Measurements from ENCODE around the gene NOCT. TPM values are rescaled to one million over a fixed set of nuclear protein-coding genes. Genes with fewer than 3 reads are reported as not detected.
A peak's percentile ranks its signal among the peaks of the same experiment; 100 is the strongest.
"Not testable (repeated sequence)": the region's sequence is repeated elsewhere in the genome, so short reads cannot be mapped to it uniquely, and the experiment has no call there.

Gene NOCT
- total RNA-seq, 2 experiments from 2014 or later, result 4.7 to 5.9 TPM

GRCh38 chr4:139042981-139043460 is 27.4 kb downstream of the NOCT start:
- POLR2A ChIA-PET, result no interaction called here
- H3K27ac Mint-ChIP-seq, result no peak overlapping the region
- H3K27me3 Mint-ChIP-seq, result no peaks in the 10 kb centered on the region
- H3K4me3 Mint-ChIP-seq, result no peak overlapping the region
- no peak for DNase-seq
- H3K4me1 Mint-ChIP-seq, result peaks cover 6% of the 10 kb centered on the region
- no peaks in the 10 kb centered on the region for H3K9me3 Mint-ChIP-seq
- H3K36me3 Mint-ChIP-seq, result peaks cover 12% of the 10 kb centered on the region
- ATAC-seq (ENCODE audit: low read depth), result no peak

- no peaks in the 10 kb centered on the region for H3K9me3 Mint-ChIP-seq
- H3K36me3 Mint-ChIP-seq, result peaks cover 19% of the 10 kb centered on the region
- ATAC-seq (ENCODE audit: low read depth), result no peak
- no peak overlapping the region for H3K27ac Mint-ChIP-seq
- no peaks in the 10 kb centered on the region for H3K27me3 Mint-ChIP-seq
- POLR2A ChIA-PET, result no interaction called here
- peaks cover 6% of the 10 kb centered on the region for H3K4me1 Mint-ChIP-seq
- no peak for DNase-seq
- H3K4me3 Mint-ChIP-seq, result no peak overlapping the region
These were observed 28.7 kb downstream of the NOCT start for GRCh38 chr4:139044291-139044690.

- POLR2A ChIA-PET, result no interaction called here
- DNase-seq (no peak), ATAC-seq (ENCODE audit: low read depth) (no peak)
- no peaks in the 10 kb centered on the region for H3K27me3 Mint-ChIP-seq
- H3K4me1 Mint-ChIP-seq, result peaks cover 3% of the 10 kb centered on the region
- no peak overlapping the region for H3K27ac Mint-ChIP-seq
- H3K36me3 Mint-ChIP-seq, result peaks cover 23% of the 10 kb centered on the region
- H3K4me3 Mint-ChIP-seq, result no peak overlapping the region
- H3K9me3 Mint-ChIP-seq, result no peaks in the 10 kb centered on the region
These were observed 32.4 kb downstream of the NOCT start for GRCh38 chr4:139048026-139048425.

- H3K36me3 Mint-ChIP-seq, result peaks cover 35% of the 10 kb centered on the region
- H3K4me3 Mint-ChIP-seq, result no peak overlapping the region
- H3K4me1 Mint-ChIP-seq, result peaks cover 4% of the 10 kb centered on the region
- H3K27me3 Mint-ChIP-seq, result no peaks in the 10 kb centered on the region
- no peaks in the 10 kb centered on the region for H3K9me3 Mint-ChIP-seq
- POLR2A ChIA-PET, result interaction anchor here (0.9 kb wide), 1 partner anchor 10 kb away, joined by 4 read pairs; no protein-coding TSS in a partner anchor
- no peak overlapping the region for H3K27ac Mint-ChIP-seq
- DNase-seq (no peak), ATAC-seq (ENCODE audit: low read depth) (no peak)
These were observed 34.9 kb downstream of the NOCT start for GRCh38 chr4:139050446-139050845.

- H3K9me3 Mint-ChIP-seq, result no peaks in the 10 kb centered on the region
- POLR2A ChIA-PET, result no interaction called here
These were observed 38.3 kb downstream of the NOCT start for GRCh38 chr4:139053909-139054308.

GRCh38 chr4:139054791-139055505 is 39.4 kb downstream of the NOCT start:
- Mint-ChIP-seq H3K9me3 (no peaks in the 10 kb centered on the region), H3K36me3 (peaks cover 39% of the 10 kb centered on the region), H3K4me3 (no peak overlapping the region), H3K4me1 (peaks cover 10% of the 10 kb centered on the region), H3K27me3 (no peaks in the 10 kb centered on the region), H3K27ac (no peak overlapping the region)
- no peak for DNase-seq
- POLR2A ChIA-PET, result no interaction called here
- ATAC-seq (ENCODE audit: low read depth), result no peak

More at GRCh38 chr4:139053909-139054308, 38.3 kb downstream of the NOCT start:
- H3K27me3 Mint-ChIP-seq, result no peaks in the 10 kb centered on the region
- no peak overlapping the region for H3K27ac Mint-ChIP-seq
- DNase-seq, result no peak
- peaks cover 10% of the 10 kb centered on the region for H3K4me1 Mint-ChIP-seq
- H3K36me3 Mint-ChIP-seq, result peaks cover 40% of the 10 kb centered on the region
- ATAC-seq (ENCODE audit: low read depth), result no peak
- no peak overlapping the region for H3K4me3 Mint-ChIP-seq

GRCh38 chr4:139059026-139059425 is 43.4 kb downstream of the NOCT start:
- DNase-seq; H3K4me3 Mint-ChIP-seq; H3K9me3 Mint-ChIP-seq; POLR2A ChIA-PET; H3K27ac Mint-ChIP-seq; H3K4me1 Mint-ChIP-seq; ATAC-seq (ENCODE audit: low read depth); H3K27me3 Mint-ChIP-seq: not testable (repeated sequence)
- H3K36me3 Mint-ChIP-seq, result peaks cover 42% of the 10 kb centered on the region

- peaks cover 5% of the 10 kb centered on the region for H3K4me1 Mint-ChIP-seq
- H3K36me3 Mint-ChIP-seq, result peaks cover 38% of the 10 kb centered on the region
- no peaks in the 10 kb centered on the region for H3K27me3 Mint-ChIP-seq
- no peak overlapping the region for H3K27ac Mint-ChIP-seq
- H3K4me3 Mint-ChIP-seq, result no peak overlapping the region
- ATAC-seq (ENCODE audit: low read depth), result no peak
- DNase-seq, result no peak
- POLR2A ChIA-PET, result no interaction called here
- H3K9me3 Mint-ChIP-seq, result no peaks in the 10 kb centered on the region
These were observed 45.0 kb downstream of the NOCT start for GRCh38 chr4:139060591-139060990.

- H3K36me3 Mint-ChIP-seq, result peaks cover 15% of the 10 kb centered on the region
- no peak overlapping the region for H3K27ac Mint-ChIP-seq
- DNase-seq, result no peak
- H3K4me1 Mint-ChIP-seq, result peaks cover 19% of the 10 kb centered on the region
- no peak for ATAC-seq (ENCODE audit: low read depth)
- H3K27me3 Mint-ChIP-seq, result no peaks in the 10 kb centered on the region
- POLR2A ChIA-PET, result no interaction called here
- H3K9me3 Mint-ChIP-seq, result no peaks in the 10 kb centered on the region
- no peak overlapping the region for H3K4me3 Mint-ChIP-seq
These were observed 60.6 kb downstream of the NOCT start for GRCh38 chr4:139076016-139076744.

GRCh38 chr4:139077567-139078355 is 62.2 kb downstream of the NOCT start:
- no peak for ATAC-seq (ENCODE audit: low read depth)
- no peaks in the 10 kb centered on the region for H3K27me3 Mint-ChIP-seq
- peaks cover 9% of the 10 kb centered on the region for H3K36me3 Mint-ChIP-seq
- no peaks in the 10 kb centered on the region for H3K9me3 Mint-ChIP-seq
- no peak overlapping the region for H3K4me3 Mint-ChIP-seq
- DNase-seq, result no peak
- no peak overlapping the region for H3K27ac Mint-ChIP-seq
- POLR2A ChIA-PET, result no interaction called here
- peaks cover 25% of the 10 kb centered on the region for H3K4me1 Mint-ChIP-seq

GRCh38 chr4:139078926-139079325 is 63.3 kb downstream of the NOCT start:
- H3K36me3 Mint-ChIP-seq, result peaks cover 8% of the 10 kb centered on the region
- H3K27ac Mint-ChIP-seq, result no peak overlapping the region
- no peak for DNase-seq
- H3K9me3 Mint-ChIP-seq, result no peaks in the 10 kb centered on the region
- H3K4me3 Mint-ChIP-seq, result no peak overlapping the region
- peaks cover 23% of the 10 kb centered on the region for H3K4me1 Mint-ChIP-seq
- H3K27me3 Mint-ChIP-seq, result no peaks in the 10 kb centered on the region
- no peak for ATAC-seq (ENCODE audit: low read depth)
- POLR2A ChIA-PET, result interaction anchor here (1.5 kb wide), 1 partner anchor 374 kb away, joined by 3 read pairs; no protein-coding TSS in a partner anchor

GRCh38 chr4:139082750-139083606 is 67.4 kb downstream of the NOCT start:
- Mint-ChIP-seq H3K27ac (peak overlapping the region; percentile 96), H3K36me3 (peaks cover 4% of the 10 kb centered on the region), H3K27me3 (peaks cover 5% of the 10 kb centered on the region), H3K4me1 (peaks cover 21% of the 10 kb centered on the region), H3K9me3 (no peaks in the 10 kb centered on the region), H3K4me3 (peak overlapping the region; percentile 91)
- POLR2A ChIA-PET, result interaction anchor here (0.6 to 2.9 kb wide), 7 partner anchors 13 to 370 kb away, joined by 3 to 23 read pairs (median 6); partner anchors contain the start of genes ELF2, NAA15, NDUFC1 and NOCT
- DNase-seq (peak; percentile 88), ATAC-seq (ENCODE audit: low read depth) (peak; percentile 88)

Data from activated naive CD8-positive, alpha-beta T cell treated with anti-CD3 and anti-CD28 coated beads, Interleukin-2, amount 10 ng/mL, durations not matched to agents 7 days and 5 days (primary cell).